HG03159 (cell line): ENCODE data around the gene CCDC27.
"Not testable (repeated sequence)": the region's sequence is repeated elsewhere in the genome, so short reads cannot be mapped to it uniquely, and the experiment has no call there.

ENCODE experiments used
- ATAC-seq: cut with Tn5 transposase; IDR thresholded peaks from one replicate; pipeline ENCODE4 v1.9.1; 2021; ENCODE audit warnings: mild to moderate bottlenecking, moderate library complexity; ENCODE audit not compliant: unreplicated experiment

Gene CCDC27

DNA sequence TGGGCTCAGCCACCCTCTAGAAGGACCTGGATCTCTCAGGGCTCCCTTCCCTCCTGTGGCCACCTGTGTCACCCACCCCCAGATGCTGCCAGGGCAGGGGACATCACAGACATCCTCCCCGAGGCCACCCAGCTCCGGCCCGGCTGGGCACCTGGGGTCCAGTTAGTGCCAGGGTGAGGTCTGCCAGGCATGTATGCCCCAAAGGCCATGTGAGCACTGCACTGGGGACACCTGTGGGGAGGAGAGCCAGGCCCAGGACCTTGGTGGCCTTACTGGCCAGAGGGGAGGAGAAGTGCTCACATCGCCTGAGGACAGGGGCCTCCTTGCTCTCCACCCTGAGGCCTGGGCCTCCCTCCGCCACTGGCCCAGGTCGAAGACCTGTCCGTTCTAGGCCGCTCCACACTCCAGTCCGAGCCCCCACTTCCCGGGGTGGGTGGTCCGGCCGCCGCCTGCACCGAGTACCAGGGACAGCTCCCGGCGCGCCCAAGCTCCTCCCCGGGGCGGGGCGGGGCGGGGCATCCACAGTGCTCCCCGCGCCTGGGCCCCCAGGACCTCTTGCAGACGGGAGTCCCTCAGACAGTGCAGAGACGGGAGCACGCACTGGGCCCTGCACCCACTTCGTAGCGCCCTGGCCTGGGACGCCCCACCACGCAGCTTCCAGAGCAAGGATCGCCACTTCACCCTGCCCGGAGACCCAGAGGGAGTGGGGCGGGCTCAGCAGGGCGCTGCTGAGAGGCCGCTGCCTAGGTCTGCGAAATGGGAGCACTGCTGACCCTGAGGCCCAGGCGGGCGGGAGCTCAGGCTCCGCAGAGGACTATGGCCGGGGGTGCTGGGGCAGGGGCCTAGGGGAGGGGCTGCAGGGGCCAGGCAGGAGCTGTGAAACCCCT, 34.3 kb upstream of the CCDC27 start:
- no peak for ATAC-seq

- ATAC-seq, result no peak
Observed at GRCh38 chr1:3718764-3719163, 33.5 kb upstream of the CCDC27 start.

GRCh38 chr1:3721955-3722465, 30.2 kb upstream of the CCDC27 start:
- ATAC-seq, result no peak

GRCh38 chr1:3722846-3723245, 29.4 kb upstream of the CCDC27 start:
- ATAC-seq, result no peak

- ATAC-seq, result not testable (repeated sequence)
Observed at GRCh38 chr1:3724416-3725030, 27.7 kb upstream of the CCDC27 start.

DNA sequence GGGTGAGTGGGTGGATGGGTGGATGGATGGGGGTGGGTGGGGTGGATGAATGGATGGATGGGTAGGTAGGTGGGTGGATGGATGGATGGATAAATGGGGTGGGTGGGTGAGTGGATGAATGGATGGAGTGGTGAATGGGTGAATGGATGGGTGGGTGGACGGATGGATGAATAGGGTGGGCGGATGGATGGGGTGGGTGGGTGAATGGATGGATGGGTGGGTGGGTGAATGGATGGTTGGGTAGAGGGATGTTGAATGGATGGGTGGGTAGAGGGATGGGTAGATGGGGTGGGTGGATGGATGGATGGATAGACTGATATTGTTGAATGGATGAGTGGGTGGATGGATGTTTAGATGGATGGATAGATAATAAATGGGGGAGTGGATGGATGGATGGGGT, 26.9 kb upstream of the CCDC27 start:
- ATAC-seq, result no peak

GRCh38 chr1:3727042-3727824, 25.0 kb upstream of the CCDC27 start:
- no peak for ATAC-seq

- no peak for ATAC-seq
Observed at GRCh38 chr1:3727825-3728776, 24.1 kb upstream of the CCDC27 start.

DNA sequence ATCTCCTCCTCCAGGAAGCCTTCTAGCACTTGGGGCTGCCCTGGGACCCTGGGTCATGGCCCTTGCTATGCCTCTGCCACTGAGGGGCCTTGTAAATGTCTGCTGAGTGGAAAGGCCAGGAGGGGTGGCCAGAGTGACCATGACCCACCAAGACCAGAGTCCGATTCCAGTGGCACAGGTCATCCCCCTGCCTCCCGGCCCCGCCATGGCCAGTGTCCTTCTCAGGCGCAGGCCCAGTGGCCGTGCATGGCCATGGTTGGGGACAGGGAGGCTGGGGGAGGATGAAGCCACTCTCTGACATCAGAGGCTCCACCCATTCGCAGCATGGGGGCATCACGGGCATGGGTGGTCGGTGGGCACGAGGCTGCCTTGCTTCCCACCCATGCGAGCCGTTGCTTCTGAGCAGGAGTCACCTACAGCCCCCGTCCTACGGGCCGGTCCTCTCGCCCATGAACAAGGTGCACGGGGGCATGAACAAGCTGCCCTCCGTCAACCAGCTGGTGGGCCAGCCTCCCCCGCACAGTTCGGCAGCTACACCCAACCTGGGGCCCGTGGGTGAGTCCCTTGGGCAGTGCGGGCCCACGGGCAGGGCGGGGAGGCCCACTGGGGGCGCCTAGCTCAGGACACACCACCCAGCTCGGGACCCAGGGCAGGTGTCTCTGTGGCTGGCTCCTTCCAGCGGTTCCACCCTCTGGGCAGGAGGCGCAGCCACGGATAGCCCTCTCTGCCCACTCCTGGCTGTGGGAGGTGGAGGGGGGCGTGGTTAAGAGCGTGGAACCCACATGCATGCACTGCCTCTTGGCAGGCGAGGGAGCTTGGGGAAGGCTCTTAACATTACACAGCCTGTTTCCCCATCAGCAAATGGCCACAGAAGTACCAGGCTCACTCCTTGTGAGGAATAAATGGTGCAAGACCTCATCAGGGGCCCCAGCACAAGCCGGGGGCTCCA, 22.4 kb upstream of the CCDC27 start:
- no peak for ATAC-seq

DNA sequence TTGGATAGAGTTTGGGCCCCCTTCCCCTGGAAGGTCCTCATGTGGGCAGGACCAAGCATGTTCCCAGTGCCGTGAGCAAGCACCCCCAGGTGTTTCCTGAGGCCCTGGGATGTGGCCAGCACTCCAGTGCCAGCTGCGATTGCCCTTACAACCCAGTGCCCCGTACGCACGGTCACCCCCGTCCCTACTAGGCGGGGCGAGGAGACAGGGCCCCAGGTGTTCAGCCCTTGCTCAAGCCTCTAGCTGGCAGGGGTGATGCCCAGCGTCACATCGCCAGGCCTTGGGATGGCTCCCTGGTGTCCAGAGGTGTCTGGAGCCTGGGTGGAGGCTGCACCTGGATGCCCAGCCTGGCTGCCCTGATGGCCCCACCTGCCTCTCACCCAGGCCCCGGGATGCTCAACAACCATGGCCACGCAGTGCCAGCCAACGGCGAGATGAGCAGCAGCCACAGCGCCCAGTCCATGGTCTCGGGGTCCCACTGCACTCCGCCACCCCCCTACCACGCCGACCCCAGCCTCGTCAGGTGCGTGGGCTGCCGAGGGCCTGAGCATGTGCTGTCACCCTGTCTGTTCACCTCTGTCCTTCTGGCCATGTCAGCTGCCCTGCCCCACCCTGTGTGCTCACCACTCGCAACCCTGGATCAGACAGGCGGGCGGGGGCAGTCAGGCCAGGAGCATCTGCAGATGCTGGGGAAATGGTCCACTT, 21.6 kb upstream of the CCDC27 start:
- no peak for ATAC-seq

DNA sequence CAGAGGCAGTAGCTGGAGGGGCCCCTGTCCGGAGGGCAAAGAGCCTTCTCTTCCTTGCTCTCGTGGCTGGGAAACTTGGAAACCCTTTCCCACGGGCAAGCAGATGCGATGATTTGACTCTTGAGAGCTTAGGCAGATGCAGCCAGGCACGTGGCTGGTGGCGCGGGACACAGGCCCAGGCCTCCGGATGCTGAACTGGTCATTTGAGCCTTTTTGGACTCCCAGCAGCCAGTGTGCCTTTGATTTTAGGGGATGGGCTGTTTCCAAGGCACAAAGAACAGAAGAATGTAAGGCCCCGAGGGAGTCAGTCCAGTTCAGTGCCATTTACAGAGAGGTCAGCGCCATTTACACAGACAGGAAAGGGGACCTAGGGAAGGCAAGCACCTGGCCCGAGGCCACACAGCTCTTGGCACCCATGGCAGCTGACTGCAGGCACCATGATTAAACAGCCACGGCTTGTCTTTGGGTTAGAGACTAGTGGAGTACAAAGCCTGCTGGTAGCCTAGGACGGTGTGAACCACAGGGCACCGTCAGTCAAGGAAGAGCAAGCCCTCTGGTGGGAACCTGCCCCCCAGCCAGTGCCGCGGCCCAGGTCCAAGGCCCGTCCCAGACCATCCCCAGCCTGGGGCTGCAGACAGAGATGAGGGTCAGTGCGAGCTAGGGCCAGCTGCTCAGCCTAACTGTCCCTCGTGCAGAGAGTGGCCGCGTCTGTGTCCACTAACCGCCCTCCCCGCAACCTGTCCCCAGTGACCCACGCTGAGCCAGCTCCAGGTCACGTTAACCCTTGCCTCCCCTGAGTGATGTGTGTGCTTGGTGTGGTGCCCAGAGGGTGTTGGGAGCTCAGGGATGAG, 20.4 kb upstream of the CCDC27 start:
- ATAC-seq, result no peak

- ATAC-seq, result no peak
Observed at GRCh38 chr1:3732434-3733093, 19.7 kb upstream of the CCDC27 start.

GRCh38 chr1:3733094-3733882, 19.0 kb upstream of the CCDC27 start:
- no peak for ATAC-seq

DNA sequence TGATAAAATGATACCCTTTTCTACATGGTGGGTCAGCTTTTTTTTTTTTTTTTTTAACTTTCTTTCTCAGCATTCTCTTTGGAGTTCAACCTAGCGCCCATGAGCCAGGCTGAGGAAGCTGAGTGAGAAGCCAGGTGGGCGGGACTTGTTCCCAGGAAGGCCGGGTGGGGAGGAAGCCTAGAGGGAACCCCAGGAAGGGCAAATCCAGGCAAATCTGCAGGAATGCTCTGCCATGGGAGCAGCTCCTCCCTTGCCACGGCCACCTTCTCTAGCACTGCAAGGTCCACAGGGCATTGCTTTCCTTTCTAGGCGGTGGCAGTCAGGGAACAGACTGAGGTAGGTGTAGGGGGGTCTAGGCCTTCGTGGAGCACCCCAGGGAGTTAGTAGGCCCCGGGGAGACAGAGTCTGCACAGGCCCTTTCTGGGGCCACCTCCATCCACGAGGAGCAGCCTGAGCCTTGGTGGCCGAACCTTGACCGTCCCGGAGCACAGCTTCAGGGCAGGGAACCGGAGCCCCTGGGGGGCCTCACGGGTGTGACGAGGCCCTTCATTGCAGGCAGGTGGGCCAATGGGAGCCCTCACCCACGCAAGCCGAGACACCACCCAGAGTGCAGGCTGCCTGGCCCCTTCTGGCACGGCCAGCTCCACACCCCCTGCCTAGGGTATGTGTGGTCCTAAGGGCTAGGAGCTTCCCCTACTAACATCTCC, 18.2 kb upstream of the CCDC27 start:
- ATAC-seq, result no peak

- ATAC-seq, result no peak
Observed at GRCh38 chr1:3734602-3735001, 17.6 kb upstream of the CCDC27 start.
